Measurements from ENCODE around the gene PCDH17.

GRCh38 chr13:57634839-57635165 lies 3.3 kb downstream of the PCDH17 start:
- TF ChIP-seq HDAC2 (IDR thresholded peaks at IDR 0.05; ENCODE audit: borderline replicate concordance in 1 of 2, low read depth in 2 of 2, low read length in 2 of 2) = no peak
- no peak for TF ChIP-seq CTCF (IDR thresholded peaks at IDR 0.05; ENCODE audit: control extremely low read depth in 1 of 3, insufficient read depth in 1 of 3, low read depth in 1 of 3, low read length in 3 of 3)
- no peak for TF ChIP-seq POLR2A (IDR thresholded peaks at IDR 0.05; ENCODE audit: control extremely low read depth in 1 of 2, low read depth in 2 of 2, low read length in 2 of 2)
- no peak for TF ChIP-seq BRCA1 (IDR thresholded peaks at IDR 0.05; ENCODE audit: low read depth, low read length)

Data from H1 (cell line).